Psoas muscle (tissue), 8 donors: ENCODE measurements around the gene CHRM4. TPM values are rescaled to one million over a fixed set of nuclear protein-coding genes. Genes with fewer than 3 reads are reported as not detected.
A peak's percentile ranks its signal among the peaks of the same experiment; 100 is the strongest.

Experiments used
- ATAC-seq, 4 donors: fragments of 200-7000 bp; cut with Tn5 transposase; one replicate each; pipeline ENCODE4 v1.9.1; 2020; ENCODE audit warnings: moderate library complexity in 3 of 4, mild to moderate bottlenecking in 2 of 4
- DNase-seq, 2 donors: peaks; one replicate each; pipeline ENCODE4 v3.0.0-alpha.2; 2020
- H3K27ac ChIP-seq: fragments of 200-600 bp; one replicate; pipeline ENCODE4 v1.8.0; 2022
- H3K27me3 ChIP-seq, 3 donors: fragments of 200-600 bp in 1 of 3; one replicate each; pipeline versions ENCODE4 v1.6.1 to v1.8.0; 2013 to 2022; ENCODE audit warnings: low read length in 2 of 3, mild to moderate bottlenecking in 2 of 3, moderate library complexity in 1 of 3; ENCODE audit not compliant: insufficient read depth in 3 of 3
- H3K36me3 ChIP-seq, 2 donors: fragments of 200-600 bp in 1 of 2; one replicate each; pipeline versions ENCODE4 v1.6.1 to v1.8.0; 2013 to 2022; ENCODE audit warnings: low read depth in 1 of 2, mild to moderate bottlenecking in 1 of 2, moderate library complexity in 1 of 2; ENCODE audit not compliant: insufficient read depth in 1 of 2
- H3K4me1 ChIP-seq: fragments of 200-600 bp; one replicate; pipeline ENCODE4 v1.8.0; 2022
- H3K4me3 ChIP-seq: fragments of 200-600 bp; one replicate; pipeline ENCODE4 v1.8.0; 2022; ENCODE audit warnings: mild to moderate bottlenecking
- H3K9me3 ChIP-seq: fragments of 200-600 bp; one replicate; pipeline ENCODE4 v1.8.0; 2022
- WGBS, 3 donors: extraction: QIAGEN DNeasy Blood & Tissue Kit; methylation state at CpG; one replicate each; pipeline versions ENCODE4 v1.1.6 to v1.1.7; 2013; 5-methylcytosine and 5-hydroxymethylcytosine counted together
- intact Hi-C, 2 donors: fragments of 100-400 bp; cut with DNase I; formaldehyde crosslinking; loops; one replicate each; pipeline versions ENCODE4 v1.11.0 to v1.14.2; 2022
- polyA plus RNA-seq, 3 donors: library from polyadenylated mRNA; stranded (reverse); fragments of 200-250 nt; gene quantifications; one replicate each; pipeline ENCODE4 v1.2.3, GENCODE V29; 2013
- total RNA-seq, 4 donors: library from RNA; stranded (reverse); fragmentation: NEBNext Ultra II Directional in 2 of 4; extraction: Animal tissue kit (Norgen Biotek cat#: 25700) in 2 of 4; gene quantifications; one replicate each; pipeline versions ENCODE4 v1.2.1 to v1.2.4, GENCODE V29; 2021 to 2023
- TF ChIP-seq, protein P1 (sequence below): fragments of 200-600 bp; IDR thresholded peaks from one replicate; pipeline ENCODE4 v1.8.0; 2022; ENCODE audit warnings: antibody characterized with exemption
- donor health status: healthy with polysubstance abuse.
- donor health status: DM: no; HTN: no; CAD: no; lungs with moderate emphysema.
- donor health status: Bipolar disorder and iron deficiency.
- donor health status: healthy.
- donor health status: DM: yes; HTN: yes; CAD: no.
- donor health status: DM: no; HTN: no; CAD: no.
- donor health status: DM: no; HTN: no; CAD: no.
- donor health status: DM: yes; HTN: yes; CAD: no.

The CHRM4 gene
- total and polyA plus RNA-seq, 7 donors = not detected

DNA sequence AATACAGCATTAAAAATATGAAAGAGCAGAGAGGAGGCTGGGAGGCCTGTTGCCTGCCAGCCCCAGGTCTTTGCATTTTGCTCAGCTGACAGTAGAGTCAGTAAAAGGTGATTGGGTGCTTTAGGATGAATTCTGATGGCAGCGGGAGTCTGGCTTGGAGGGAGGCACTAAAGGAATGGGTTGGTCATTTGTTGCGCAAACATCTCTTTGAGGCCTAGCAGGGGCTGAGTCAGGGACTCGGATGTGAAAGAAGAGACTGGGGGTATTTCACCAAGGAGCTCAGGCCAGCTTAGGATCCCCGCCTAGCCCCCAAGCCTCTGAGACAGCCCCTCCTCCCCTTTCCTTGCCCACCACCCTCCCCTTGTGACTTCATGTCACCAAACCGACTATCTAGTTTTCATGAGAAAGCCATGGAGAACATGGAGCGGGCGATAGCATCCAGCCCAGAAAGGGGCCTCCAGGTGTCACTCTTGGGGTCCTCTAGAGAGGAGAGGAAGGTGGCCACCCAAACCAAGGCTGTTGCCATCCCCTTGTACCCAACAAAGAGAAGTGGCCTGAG, 34.6 kb downstream of the CHRM4 start:
- WGBS, 3 donors = 81 to 91% (median 85%) methylated on average over 7 of the region's 7 CpGs
- H3K4me3 ChIP-seq = no peak overlapping the region
- H3K27me3 ChIP-seq = no peaks in the 10 kb centered on the region
- TF ChIP-seq, protein P1, sequence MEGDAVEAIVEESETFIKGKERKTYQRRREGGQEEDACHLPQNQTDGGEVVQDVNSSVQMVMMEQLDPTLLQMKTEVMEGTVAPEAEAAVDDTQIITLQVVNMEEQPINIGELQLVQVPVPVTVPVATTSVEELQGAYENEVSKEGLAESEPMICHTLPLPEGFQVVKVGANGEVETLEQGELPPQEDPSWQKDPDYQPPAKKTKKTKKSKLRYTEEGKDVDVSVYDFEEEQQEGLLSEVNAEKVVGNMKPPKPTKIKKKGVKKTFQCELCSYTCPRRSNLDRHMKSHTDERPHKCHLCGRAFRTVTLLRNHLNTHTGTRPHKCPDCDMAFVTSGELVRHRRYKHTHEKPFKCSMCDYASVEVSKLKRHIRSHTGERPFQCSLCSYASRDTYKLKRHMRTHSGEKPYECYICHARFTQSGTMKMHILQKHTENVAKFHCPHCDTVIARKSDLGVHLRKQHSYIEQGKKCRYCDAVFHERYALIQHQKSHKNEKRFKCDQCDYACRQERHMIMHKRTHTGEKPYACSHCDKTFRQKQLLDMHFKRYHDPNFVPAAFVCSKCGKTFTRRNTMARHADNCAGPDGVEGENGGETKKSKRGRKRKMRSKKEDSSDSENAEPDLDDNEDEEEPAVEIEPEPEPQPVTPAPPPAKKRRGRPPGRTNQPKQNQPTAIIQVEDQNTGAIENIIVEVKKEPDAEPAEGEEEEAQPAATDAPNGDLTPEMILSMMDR = no peak
- ATAC-seq (no peak), DNase-seq (peak in 1 of 2 donors; percentile 10)
- no peaks in the 10 kb centered on the region for H3K36me3 ChIP-seq
- H3K4me1 ChIP-seq = peaks cover 19% of the 10 kb centered on the region
- H3K9me3 ChIP-seq = no peaks in the 10 kb centered on the region
- intact Hi-C loops = no loop called here
- H3K27ac ChIP-seq = no peak overlapping the region

DNA sequence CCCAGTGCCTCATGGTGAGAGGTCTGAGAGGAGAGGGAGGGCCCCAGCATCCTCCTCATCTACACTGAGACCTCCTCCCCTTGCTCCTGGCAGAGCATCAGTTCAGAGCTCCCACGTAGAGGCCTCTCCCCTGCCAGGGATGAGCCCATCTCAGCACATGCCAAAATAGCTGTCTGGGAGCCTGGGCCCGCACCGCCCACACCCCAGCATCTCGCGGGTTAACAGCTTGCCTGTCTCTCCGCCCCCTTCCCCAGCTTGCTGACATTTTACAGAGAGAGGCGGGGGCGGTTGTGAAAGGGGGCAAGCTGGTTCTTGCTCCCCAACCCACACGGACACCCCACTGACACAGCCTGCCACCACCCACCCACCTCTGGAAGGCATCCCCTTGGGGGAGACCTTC, 37.9 kb downstream of the CHRM4 start:
- H3K36me3 ChIP-seq = no peaks in the 10 kb centered on the region
- H3K27me3 ChIP-seq = no peaks in the 10 kb centered on the region
- no peak for DNase-seq
- WGBS, 3 donors = 62 to 68% (median 64%) methylated on average over 9 of the region's 9 CpGs
- H3K4me1 ChIP-seq = peaks cover 27% of the 10 kb centered on the region
- intact Hi-C loops = loop anchor here in 1 of 2 donors (5.0 kb wide), 1 partner anchor 584 kb away; the partner anchor contains the start of gene CSTPP1
- no peaks in the 10 kb centered on the region for H3K9me3 ChIP-seq
- no peak for ATAC-seq
- H3K27ac ChIP-seq = no peak overlapping the region
- TF ChIP-seq, protein P1 = no peak
- no peak overlapping the region for H3K4me3 ChIP-seq

DNA sequence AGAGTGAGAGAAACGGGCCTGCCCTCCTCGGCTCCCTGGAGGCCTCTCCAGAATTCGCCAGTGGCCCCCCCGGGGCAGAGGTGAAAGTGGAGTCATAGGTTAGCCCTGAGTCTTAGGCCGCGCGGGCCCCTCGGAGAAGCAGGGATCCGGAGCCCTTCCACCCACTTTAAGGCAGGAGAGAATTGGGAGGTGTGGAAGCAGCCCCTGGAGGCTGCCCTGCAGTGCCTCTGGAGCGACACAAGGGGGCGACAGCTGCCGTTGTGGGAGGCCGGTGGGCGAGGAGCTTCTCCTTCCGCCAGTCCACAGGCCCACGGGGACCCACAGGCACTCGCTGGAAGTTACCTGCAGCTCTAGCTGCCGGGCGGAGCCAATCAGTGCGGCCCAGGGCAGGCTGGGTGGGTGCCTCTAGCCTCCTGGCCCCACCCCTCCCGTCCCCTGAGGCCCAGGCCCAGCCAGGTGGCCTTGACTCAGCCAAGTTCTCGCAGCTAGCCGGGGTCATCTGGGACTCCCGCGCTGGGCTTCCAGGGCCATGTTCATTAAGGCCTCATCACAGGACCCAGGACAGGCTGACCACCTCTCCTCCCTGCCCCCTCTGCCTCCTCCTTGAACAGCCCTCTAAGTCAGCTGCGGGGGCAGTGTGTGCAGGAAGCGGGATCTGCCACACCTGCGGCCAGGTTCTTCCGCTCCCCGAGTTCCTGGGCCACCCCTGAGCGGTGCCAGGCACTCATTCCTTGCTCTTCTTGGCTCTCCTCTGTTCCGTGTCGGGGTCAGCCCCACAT, 39.3 kb downstream of the CHRM4 start:
- Histone ChIP-seq H3K27ac (peak overlapping the region; percentile 69), H3K27me3 (no peaks in the 10 kb centered on the region), H3K4me1 (peaks cover 33% of the 10 kb centered on the region), H3K36me3 (no peaks in the 10 kb centered on the region), H3K9me3 (no peaks in the 10 kb centered on the region), H3K4me3 (peak overlapping the region; percentile 50)
- peak; percentile 75 to 84 (median 78) for ATAC-seq
- WGBS, 3 donors = 31 to 45% (median 42%) methylated on average over 27 to 33 of the region's 33 CpGs
- TF ChIP-seq, protein P1 = peak; percentile 99
- peak; percentile 73 to 88 for DNase-seq
- intact Hi-C loops = loop anchor here in 1 of 2 donors (1.0 to 5.0 kb wide), 2 partner anchors 15 to 585 kb away; partner anchors contain the start of gene CSTPP1

DNA sequence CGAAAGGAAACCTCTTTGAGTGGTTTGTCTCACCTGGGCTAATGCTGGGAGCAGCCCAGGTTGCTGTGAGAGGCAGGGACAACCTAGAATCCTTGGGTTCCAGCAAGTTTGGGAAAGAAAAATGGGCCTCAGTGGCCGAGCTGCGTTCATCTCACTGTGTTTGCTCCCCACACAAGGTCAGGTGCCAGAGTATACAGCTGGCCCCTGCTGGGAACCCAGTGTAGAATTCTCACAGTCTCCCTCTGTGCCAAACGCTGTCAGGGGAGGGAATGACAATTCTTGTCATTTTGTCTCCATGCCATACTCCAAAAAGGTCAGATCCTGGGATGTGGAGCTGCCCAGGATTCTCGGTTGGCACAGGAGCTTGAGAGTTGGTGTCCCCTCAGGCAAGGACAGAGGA, 40.0 kb downstream of the CHRM4 start:
- Histone ChIP-seq H3K4me3 (peak overlapping the region; percentile 50), H3K36me3 (no peaks in the 10 kb centered on the region), H3K4me1 (peaks cover 33% of the 10 kb centered on the region), H3K9me3 (no peaks in the 10 kb centered on the region), H3K27ac (peak overlapping the region; percentile 69), H3K27me3 (no peaks in the 10 kb centered on the region)
- DNase-seq (no peak), ATAC-seq (no peak)
- intact Hi-C loops = loop anchor here (1.0 to 5.0 kb wide), 3 partner anchors 16 to 586 kb away; partner anchors contain the start of gene CSTPP1 (in 1 of the 2)
- 39 to 57% (median 40%) methylated on average over 5 of the region's 5 CpGs for WGBS, 3 donors
- TF ChIP-seq, protein P1 = no peak
